Amniotic epithelial cell (primary cell): ENCODE data around the gene PLXND1.
"Not testable (repeated sequence)": the region's sequence is repeated elsewhere in the genome, so short reads cannot be mapped to it uniquely, and the experiment has no call there.

Experiments used
- DNase-seq: peaks from one replicate; pipeline ENCODE4 v3.0.0-alpha.2; 2010; ENCODE audit warnings: low read depth

Gene PLXND1, protein sequence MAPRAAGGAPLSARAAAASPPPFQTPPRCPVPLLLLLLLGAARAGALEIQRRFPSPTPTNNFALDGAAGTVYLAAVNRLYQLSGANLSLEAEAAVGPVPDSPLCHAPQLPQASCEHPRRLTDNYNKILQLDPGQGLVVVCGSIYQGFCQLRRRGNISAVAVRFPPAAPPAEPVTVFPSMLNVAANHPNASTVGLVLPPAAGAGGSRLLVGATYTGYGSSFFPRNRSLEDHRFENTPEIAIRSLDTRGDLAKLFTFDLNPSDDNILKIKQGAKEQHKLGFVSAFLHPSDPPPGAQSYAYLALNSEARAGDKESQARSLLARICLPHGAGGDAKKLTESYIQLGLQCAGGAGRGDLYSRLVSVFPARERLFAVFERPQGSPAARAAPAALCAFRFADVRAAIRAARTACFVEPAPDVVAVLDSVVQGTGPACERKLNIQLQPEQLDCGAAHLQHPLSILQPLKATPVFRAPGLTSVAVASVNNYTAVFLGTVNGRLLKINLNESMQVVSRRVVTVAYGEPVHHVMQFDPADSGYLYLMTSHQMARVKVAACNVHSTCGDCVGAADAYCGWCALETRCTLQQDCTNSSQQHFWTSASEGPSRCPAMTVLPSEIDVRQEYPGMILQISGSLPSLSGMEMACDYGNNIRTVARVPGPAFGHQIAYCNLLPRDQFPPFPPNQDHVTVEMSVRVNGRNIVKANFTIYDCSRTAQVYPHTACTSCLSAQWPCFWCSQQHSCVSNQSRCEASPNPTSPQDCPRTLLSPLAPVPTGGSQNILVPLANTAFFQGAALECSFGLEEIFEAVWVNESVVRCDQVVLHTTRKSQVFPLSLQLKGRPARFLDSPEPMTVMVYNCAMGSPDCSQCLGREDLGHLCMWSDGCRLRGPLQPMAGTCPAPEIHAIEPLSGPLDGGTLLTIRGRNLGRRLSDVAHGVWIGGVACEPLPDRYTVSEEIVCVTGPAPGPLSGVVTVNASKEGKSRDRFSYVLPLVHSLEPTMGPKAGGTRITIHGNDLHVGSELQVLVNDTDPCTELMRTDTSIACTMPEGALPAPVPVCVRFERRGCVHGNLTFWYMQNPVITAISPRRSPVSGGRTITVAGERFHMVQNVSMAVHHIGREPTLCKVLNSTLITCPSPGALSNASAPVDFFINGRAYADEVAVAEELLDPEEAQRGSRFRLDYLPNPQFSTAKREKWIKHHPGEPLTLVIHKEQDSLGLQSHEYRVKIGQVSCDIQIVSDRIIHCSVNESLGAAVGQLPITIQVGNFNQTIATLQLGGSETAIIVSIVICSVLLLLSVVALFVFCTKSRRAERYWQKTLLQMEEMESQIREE (N-terminal part only)

DNA sequence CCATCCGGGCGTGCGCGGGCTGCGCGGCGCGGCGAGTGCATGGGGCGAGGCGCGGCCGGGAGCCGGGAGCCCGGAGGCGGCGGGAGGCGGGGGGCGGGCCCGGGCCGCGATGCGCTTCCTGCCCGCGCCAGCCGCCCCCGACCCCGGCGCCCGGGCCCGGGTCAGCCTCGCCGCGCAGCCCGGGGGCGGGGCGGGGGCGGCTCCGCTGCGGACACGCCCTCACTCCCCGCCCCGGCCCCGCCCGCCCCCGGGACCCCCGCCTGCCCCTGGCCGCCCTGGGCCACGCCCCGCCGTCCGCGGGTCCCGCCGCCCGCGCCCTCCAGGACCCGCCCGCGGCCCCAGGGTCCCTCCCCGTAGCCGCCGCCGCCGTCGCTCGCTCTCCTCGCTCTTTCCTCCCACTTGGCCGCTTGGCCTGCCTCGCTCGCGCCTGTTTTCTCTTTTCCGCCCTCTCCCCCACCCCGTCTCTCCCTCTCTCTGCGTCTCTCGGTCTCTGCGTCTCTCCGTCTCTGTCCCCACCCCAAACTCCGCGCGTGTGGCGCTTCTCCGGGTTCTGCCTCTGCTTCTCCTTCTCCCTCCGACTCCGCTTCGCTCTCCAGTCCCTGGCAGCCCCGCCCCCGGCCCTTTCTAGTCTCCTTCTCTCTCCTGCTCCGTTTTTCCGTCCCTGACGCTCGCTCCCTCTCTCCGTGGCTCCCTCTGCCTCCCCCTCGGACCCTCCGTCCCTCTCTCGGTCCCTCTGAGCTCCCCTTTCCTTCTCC is at the start of gene PLXND1:
Gene PLXND1, minus strand, starts transcription at position 41 of the 755 bp plus-strand sequence. Its CDS starts 37 bp downstream, at position 4.
- DNase-seq: peak; percentile 47

DNA sequence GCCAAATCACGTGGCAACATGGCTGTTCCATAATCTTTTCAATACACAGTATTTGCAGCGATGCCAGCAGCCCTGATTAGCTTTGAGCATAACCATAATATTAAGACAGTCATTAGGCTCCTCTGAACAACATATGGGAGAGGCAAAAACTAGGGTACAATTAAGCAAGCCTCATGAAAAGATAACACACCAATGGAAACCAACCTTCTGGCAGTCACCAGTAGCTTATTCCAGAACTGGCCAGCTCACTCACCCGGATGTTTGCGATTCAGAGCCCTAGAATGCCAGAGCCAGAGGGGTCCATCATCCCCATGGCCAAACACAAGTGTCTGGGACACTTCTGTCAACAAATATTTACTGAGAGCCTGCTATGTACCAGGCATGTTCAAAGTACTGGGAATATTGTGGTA is 48.8 kb upstream of the PLXND1 start:
- no peak for DNase-seq

DNA sequence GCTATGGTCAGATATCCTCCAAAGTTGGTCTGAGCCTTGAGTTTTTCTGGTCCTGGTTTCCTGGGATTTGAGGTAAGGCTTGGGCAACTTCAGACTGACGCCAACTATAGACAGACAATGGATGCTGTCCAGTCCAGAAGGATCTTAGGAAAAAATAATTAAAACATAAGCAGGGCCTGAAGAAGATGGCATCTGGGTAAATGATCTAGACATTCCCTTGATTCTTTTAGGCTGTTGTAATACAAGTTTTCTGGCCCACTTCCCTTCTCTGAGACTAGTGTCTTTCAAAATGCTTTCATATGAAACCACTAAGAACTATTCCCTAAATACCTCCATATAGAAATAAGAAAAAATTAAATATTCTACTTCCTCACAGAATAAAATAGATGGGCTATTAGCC is 47.7 kb upstream of the PLXND1 start:
- peak; percentile 73 for DNase-seq

DNA sequence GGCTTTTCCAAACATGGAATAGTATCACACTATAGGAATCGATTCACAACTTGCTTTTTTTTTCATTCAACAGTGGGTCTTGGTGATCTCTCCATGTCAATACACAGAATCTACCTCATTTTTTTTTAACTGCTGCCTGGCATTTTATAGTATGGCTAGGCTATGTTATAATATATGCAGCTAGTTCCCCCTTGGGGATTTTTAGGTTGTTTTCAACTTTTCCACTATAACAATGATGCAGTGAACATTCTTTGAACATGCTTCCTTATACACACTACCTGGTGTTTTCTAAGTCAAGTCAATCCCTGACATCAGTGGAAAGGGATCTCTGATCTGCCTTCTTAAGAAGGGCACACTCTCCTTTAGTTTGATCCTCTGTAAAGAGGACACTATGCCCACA is 46.5 kb upstream of the PLXND1 start:
- no peak for DNase-seq

DNA sequence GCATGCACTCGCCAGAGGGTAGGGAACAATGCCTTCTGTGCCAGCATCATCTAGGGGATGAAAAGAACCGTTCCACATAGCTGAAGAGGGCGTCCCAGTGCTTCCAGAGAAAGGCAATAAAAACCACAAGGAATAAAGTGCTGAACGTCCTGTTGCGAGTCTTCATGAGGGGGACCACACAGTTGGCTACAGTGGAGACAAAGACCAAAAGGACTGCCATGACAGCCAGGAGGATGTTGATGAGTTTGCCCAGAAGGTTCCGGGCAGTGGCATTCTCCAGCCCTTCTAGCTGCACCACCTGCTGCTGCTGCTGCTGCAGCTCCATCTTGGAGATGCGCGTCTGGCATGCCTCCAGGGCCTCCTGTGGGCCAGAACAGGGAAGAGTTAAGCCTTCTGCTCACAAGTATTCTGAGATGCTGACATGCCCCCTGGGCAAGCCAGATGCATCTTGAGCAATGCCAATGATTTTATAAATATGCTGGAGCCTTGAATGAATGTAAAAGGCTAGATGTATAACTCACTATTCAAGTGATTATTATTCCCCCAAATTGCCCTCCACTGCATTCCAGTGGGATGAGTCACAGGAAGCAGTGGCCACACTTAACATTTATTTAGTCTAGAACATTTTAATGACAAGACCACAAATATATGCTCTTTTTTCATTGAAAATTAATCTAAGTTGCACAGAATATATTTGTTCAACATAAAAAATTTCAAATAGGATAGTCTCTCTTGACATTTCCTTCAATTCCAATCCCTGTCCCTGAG is 45.1 kb upstream of the PLXND1 start:
- peak; percentile 74 for DNase-seq

DNA sequence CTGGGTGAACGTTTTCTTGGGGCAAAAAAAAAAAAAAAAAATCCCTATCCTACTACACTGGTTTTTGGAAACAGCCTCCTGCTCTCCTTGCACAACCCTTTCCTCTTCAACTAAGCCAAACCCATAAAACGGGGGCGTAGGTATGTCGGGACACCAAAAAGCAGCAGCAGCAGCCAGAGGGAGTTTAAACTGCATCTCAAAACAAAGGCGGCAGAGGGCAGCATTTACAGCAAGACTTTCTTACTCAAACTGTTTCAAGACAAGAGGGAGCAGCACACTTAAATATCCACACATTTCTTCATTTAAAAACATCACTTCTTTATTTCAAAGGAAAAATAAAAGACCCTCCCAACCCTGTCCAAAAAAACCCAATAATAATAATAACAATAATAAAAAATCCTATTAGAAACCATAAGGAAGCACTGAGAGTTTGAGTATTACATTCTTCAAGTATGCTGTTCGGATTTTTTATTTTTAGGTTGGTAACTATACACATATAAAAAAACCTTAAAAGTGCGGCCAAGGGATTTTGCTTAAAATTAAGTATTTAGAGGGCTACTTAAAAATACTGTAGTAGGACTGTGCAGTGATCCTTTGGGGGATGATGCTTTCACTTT is 43.9 kb upstream of the PLXND1 start:
- DNase-seq: peak; percentile 62

DNA sequence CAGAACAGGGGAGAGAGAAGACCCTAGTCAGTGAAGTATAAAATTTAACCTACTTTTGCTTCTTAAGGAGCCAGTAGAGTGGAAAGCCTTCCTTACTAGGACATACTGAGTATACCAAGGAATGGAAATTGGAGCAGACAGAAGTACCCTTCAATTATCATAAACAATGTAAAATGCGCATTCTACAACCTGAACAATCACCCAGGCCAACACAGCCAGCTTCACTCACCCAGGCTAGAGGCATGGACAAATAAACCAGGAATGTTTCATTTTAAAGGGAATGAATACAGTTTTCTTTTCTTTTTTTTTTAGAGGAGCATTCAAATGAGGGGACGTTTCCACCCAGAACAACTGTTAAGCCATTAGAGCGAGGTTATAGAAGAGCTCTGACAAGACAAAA is 41.9 kb upstream of the PLXND1 start:
- no peak for DNase-seq

DNA sequence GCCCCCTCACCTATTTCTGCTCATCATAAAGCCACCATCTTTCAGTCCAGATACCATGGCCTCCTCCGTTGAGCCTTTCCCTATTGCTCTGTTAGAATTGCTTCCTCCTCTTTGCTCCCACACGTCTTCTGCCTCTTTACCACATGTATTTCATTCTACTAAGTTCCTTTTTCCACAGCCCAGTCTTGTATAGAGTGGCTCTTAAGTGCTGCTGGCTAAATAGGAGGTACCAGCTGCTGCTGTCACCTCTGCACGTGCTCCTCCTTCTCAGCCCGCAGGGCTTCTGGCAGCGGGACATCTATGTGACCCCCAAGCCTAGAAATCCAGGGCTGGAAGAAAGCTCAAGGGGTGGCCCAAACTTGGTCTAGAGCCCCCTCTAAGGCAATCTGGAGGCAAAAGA is 38.8 kb upstream of the PLXND1 start:
- DNase-seq: no peak

DNA sequence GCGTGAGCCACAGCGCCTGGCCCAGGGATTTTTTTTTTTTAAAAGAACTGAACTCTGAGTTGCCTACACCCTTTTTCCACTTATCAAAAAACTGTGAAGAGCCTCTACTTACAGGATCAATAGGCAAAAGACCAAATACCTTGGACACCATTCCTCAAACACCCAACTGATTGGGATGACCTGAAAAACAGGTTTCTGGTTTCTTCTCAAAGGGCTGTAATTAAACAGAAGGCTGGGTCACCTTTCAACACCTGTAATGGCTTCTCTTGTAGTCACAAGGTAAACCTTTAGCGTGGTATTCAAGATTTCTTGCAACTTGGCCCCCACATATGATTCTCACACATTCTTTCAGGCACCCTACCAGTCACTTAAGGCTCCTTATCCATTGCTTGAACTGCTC is 38.4 kb upstream of the PLXND1 start:
- DNase-seq: no peak

DNA sequence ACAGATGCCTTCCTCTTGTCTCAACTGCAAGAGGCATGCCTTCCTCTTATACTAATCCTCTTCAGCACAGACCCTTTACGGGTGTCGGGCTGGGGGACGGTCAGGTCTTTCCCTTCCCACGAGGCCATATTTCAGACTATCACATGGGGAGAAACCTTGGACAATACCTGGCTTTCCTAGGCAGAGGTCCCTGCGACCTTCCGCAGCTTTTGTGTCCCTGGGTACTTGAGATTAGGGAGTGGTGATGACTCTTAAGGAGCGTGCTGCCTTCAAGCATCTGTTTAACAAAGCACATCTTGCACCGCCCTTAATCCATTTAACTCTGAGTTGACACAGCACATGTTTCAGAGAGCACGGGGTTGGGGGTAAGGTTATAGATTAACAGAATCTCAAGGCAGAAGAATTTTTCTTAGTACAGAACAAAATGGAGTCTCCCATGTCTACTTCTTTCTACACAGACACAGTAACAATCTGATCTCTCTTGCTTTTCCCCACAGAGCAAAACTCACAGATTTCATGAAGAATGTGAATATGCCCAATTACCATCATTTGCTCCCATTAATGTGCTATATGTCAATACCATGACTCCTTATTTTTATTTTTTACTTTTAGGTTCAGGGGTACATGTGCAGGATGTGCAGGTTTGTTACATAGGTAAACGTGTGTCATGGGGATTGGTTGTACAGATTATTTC is 35.2 kb upstream of the PLXND1 start:
- not testable (repeated sequence) for DNase-seq

DNA sequence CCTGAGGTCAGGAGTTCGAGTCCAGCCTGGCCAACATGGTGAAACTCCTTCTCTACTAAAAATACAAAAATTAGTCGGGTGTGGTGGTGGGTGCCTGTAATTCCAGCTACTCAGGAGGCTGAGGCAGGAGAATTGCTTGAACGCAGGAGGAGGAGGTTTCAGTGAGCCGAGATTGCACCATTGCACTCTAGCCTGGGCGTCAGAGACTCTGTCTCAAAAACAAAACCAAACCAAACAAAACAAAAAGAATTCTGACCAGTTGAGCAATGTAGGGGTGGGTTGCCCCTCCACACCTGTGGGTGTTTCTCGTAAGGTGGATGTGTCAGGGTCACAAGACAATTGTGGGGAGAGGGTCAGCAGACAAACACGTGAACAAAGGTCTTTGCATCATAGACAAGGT is 34.5 kb upstream of the PLXND1 start:
- DNase-seq: not testable (repeated sequence)

DNA sequence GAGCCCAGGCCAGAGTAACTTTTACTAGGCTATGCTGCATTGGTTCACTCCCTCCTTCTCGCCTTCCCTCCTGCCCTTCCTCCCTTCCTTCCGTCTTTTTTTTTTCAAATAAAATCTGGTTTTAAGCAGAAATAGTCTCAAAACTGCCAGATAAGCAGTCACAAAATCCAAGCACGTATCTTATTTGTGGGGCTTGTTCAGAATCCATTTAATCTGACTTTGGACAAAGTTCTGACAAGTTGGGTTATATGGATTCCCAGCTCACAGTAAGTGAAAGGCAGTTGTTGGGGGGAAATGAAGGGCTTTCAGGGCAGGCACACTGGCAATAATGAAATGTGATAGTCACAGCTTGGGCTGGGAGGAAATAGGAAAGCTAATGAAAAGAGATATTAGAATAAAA is 32.0 kb upstream of the PLXND1 start:
- no peak for DNase-seq

DNA sequence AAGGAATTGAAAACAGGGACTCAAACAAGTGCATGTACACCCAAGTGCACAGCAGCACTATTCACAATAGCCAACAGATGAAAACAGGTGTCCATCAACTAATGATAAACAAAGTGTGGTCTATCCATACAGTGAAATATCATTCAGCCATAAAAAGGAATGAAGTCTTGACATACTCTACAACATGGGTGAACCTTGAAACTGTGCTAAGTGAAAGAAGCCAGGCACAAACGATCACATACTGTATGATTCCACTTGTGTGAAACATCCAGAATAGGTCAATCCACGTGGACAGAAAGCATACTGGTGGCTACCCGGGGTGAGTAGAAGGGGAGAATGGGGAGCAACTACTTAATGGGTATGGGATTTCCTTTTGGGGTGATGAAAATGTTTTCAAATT is 29.6 kb upstream of the PLXND1 start:
- DNase-seq: no peak

DNA sequence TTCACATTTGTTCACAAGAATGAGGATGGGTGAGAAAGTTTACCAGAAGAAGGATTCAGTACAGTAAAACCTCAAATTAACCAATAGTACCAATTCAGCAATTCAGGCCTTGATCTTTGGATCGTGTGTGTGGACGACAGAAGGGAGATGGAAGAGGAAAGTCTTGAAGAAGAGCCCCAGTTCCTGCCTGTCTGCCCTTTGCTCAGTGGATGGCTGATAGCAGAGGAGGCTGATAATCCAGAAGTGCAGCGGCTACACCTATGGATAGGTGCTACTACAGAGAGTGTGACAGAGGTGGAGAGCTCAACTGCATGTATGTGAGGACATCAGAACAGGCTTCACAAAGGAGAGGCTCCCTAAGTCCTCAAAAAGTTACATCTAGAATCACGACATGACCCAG is 29.2 kb upstream of the PLXND1 start:
- no peak for DNase-seq

DNA sequence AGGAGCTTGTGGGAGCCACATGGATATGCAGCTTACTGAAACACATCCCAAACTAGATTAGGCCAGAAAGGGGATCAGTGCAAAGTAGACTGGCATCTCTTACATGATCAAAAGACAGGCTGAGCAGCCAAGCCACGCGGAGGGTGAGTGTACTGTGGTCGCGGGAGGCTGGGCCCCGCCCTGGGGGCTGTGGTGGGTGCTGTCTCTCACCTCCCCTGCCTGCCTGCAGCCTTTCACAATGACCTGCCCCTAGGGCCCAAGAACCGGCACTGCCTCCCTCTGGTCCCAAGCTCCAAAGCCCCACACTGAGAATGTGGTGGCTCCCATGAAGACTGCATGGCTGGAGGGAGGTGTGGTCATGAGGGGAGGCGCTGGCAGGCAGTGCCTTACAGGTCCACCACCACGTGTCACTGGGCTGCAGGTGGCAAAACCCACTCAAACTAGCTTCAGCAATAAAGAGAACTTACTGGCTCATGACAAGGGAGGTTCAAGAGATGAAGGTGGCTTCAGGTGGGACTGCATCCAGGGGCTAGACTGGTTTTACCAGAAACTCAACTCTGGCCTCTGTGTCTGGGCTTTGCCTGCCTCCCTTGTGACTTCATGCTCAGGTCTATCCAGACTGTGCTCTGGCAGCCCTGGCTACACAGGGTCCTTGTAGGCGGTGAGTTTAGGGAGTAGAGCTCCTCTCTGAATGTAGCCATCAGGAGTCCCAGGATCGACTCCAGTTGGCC is 27.4 kb upstream of the PLXND1 start:
- DNase-seq: no peak

DNA sequence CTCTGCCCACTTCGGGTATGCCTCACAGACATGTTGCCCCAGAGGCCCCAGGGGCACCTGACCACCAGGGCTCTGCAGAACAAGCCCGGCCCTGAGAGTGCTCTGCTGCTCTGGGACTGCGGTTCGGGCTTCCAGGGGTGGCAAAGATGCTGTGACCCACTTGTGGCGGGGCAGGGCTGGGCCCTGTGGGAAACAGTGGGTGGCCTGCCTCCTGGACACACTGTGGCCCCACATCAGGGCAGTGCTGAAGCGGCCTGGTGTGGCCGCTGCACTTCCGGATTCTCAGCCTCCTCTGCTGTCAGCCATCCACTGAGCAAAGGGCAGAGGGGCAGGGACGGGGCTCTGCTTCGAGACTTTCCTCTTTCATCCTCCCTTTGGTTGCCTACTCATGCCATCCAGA is 26.5 kb upstream of the PLXND1 start:
- DNase-seq: no peak

DNA sequence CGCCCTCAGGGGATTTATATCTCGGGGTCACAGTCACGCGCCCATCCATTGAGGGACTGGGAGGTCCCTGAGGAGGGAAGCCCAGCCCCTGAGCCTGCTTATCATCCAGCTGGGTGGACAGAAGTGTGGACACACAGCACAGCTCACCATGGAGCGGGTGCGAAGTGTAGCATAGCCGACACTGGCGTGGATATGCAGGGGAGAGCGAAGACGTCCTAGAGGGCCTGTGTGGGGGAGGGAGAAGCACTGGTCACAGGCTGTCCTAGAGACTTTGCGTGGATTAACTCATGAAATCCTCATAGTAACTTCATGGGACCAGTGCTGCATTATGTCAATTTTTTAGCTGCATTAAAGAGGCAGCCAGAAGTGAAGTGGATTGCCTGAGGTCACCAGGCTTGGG is 26.1 kb upstream of the PLXND1 start:
- no peak for DNase-seq

DNA sequence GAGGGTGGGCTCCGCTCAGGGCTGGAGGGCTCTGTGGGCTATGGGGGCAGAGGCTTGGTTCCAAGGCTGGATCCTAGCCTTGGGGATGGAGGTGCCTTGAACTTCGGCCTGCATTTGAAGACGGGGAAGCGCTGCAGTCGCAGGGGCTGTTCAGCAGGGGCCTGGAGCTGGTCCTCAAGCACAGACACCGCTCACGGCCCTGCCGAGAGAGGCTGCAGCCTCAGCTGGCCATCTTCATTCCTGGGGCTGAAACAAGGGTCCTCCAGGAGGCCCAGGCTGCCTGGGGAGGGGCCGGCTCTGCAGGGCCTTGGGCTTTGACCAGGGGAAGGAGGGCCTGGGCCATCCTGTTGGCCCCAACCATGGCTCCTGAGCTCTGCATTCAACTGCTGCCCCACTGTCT is 25.6 kb upstream of the PLXND1 start:
- DNase-seq: no peak

DNA sequence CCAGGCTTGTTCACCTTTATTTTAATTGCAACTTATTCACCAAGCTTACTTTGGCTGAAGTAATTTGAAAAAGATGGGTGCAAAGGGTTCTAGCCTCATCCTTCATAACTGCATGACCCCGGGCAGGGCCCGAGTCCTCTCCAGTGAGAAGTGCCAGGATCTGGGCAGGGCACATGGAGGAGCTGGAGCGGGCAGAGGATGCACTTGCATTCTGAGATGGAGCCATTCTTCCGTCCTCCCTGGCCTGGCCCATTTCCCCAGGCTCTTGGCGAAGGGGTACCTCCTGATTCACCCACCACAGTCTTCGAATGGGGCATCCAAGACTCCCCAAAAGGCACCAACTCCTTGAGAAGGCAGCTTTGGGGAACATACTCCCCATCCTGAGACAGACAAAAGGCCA is 22.5 kb upstream of the PLXND1 start:
- DNase-seq: no peak
